SHP77 (cell line): ENCODE measurements around the gene HTR1D.

Experiments
- DNase-seq, 2 experiments: peaks; one replicate each; lab custom pipeline; 2025; lab: John Stamatoyannopoulos, UW

HTR1D gene

DNA sequence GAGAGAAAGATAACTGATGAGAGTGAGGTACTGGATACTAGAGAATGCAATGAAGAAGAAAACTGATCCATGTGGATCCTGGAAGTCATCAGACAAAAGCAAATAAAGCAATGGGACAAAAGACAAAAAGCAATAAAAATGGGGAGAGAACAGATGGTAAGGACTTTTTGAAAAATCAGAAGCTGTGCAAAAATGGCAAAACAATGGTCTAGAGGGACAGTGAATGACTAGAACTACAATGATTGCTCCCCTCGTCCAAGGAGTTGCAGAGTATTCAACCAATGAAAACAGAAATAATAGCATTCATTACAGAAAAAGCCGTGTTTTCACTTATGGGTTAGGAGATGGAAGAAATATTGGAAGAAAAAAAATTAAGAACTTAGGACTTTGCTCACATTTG lies 67.2 kb downstream of the HTR1D start:
- no peak for DNase-seq

GRCh38 chr1:23149114-23149513 lies 68.2 kb downstream of the HTR1D start:
- DNase-seq: no peak

GRCh38 chr1:23148084-23148483 lies 69.2 kb downstream of the HTR1D start:
- DNase-seq: no peak
